Spleen (tissue), 7 donors: ENCODE data around the gene WRAP73.

Experiments
- CTCF ChIP-seq, 11 experiments: fragments of 200-600 bp in 7 of 11; fragments of 450-650 bp in 4 of 11; sonication (generic) in 4 of 11; IDR thresholded peaks in 8 of 11; conservative IDR thresholded peaks in 3 of 11; 1 replicate in 7 of 11; 2 replicates in 4 of 11; pipeline versions ENCODE4 v1.4.0 to v1.8.0; 2016 to 2021; ENCODE audit warnings: antibody characterized with exemption in 11 of 11, inconsistent platforms in 4 of 11, mild to moderate bottlenecking in 1 of 11
- POLR2A ChIP-seq, 3 donors: fragments of 450-650 bp; IDR thresholded peaks; one replicate each; pipeline ENCODE4 v1.5.1; 2017; ENCODE audit warnings: antibody characterized with exemption in 3 of 3, mild to moderate bottlenecking in 1 of 3
- POLR2AphosphoS5 ChIP-seq, 3 donors: sonication (generic); formaldehyde crosslinking; IDR thresholded peaks; one replicate each; pipeline ENCODE4 v1.5.1; 2017; ENCODE audit warnings: antibody characterized with exemption in 3 of 3
- donor health status: DM: no; HTN: no; CAD: no; lungs with moderate emphysema.
- donor health status: DM: no; HTN: no; CAD: no.
- donor health status: DM: no; HTN: no; CAD: no.

GRCh38 chr1:3685906-3686305 lies 36.0 kb upstream of the WRAP73 start:
- TF ChIP-seq CTCF (IDR thresholded peaks at IDR 0.05 in 8 of 11, conservative IDR thresholded peaks at IDR 0.05 in 3 of 11) (no peak), POLR2A (IDR thresholded peaks at IDR 0.05) (no peak), POLR2AphosphoS5 (IDR thresholded peaks at IDR 0.05) (no peak)
